HL-60 (cell line): ENCODE measurements around the gene DENND1A.

ENCODE experiments used
- DNase-seq, 2 experiments: peaks; one replicate each; pipeline ENCODE4 v3.0.0-alpha.2; 2010 to 2020; ENCODE audit warnings: low read depth in 1 of 2, low spot score in 1 of 2
- H3K27ac ChIP-seq: fragments of 250-450 bp; sonication (Bioruptor Pico); replicated peaks from 2 replicates; pipeline ENCODE4 v1.5.1; 2020; ENCODE audit warnings: mild to moderate bottlenecking, moderate library complexity
- H3K27me3 ChIP-seq: fragments of 250-450 bp; sonication (Bioruptor Pico); 2 replicates; pipeline ENCODE4 v1.5.1; 2021; ENCODE audit warnings: mild to moderate bottlenecking, moderate library complexity; ENCODE audit not compliant: insufficient read depth, poor library complexity, severe bottlenecking
- H3K4me3 ChIP-seq: replicated peaks from 2 replicates; pipeline ENCODE4 v1.5.1; 2011; ENCODE audit warnings: mild to moderate bottlenecking, control low read depth, low read length; ENCODE audit not compliant: insufficient read depth
- GABPA ChIP-seq: IDR thresholded peaks from 2 replicates; pipeline ENCODE4 v1.6.1; 2012; ENCODE audit warnings: low read depth
- POLR2AphosphoS5 ChIP-seq: IDR thresholded peaks from 2 replicates; pipeline ENCODE4 v1.6.1; 2012; ENCODE audit warnings: low read depth
- SPI1 ChIP-seq: IDR thresholded peaks from 2 replicates; pipeline ENCODE4 v1.6.1; 2012; ENCODE audit warnings: low read depth, mild to moderate bottlenecking, borderline replicate concordance
- TF ChIP-seq, protein P1 (sequence below): IDR thresholded peaks from 2 replicates; pipeline ENCODE4 v1.6.1; 2012; ENCODE audit warnings: low read depth; ENCODE audit not compliant: insufficient replicate concordance
- TF ChIP-seq, protein P2 (sequence below): IDR thresholded peaks from one replicate; pipeline ENCODE4 v1.5.1; 2011; ENCODE audit warnings: low read length, control low read depth, inconsistent platforms; ENCODE audit not compliant: insufficient read depth

DENND1A gene

DNA sequence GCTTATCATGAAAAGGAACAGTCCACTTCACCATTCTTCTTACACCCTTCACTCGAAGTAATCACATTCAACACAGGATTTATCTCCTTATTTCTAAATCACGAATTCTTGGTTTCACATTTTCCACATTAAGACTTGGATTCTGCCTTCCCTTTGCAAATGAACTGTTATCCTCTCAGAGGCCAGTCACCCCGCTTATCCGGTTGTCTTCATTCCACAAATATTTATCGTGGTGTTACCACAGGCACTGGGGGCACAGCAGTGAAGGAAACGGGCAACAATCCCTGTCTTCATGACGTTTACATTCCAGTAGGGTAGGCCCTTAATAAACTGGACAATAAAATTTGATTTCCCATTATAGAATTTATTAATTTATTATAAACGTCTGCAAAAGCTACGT lies 284.2 kb downstream of the DENND1A start:
- Histone ChIP-seq H3K27ac (no peak overlapping the region), H3K27me3 (no peaks in the 10 kb centered on the region), H3K4me3 (no peak overlapping the region)
- TF ChIP-seq, protein P1, sequence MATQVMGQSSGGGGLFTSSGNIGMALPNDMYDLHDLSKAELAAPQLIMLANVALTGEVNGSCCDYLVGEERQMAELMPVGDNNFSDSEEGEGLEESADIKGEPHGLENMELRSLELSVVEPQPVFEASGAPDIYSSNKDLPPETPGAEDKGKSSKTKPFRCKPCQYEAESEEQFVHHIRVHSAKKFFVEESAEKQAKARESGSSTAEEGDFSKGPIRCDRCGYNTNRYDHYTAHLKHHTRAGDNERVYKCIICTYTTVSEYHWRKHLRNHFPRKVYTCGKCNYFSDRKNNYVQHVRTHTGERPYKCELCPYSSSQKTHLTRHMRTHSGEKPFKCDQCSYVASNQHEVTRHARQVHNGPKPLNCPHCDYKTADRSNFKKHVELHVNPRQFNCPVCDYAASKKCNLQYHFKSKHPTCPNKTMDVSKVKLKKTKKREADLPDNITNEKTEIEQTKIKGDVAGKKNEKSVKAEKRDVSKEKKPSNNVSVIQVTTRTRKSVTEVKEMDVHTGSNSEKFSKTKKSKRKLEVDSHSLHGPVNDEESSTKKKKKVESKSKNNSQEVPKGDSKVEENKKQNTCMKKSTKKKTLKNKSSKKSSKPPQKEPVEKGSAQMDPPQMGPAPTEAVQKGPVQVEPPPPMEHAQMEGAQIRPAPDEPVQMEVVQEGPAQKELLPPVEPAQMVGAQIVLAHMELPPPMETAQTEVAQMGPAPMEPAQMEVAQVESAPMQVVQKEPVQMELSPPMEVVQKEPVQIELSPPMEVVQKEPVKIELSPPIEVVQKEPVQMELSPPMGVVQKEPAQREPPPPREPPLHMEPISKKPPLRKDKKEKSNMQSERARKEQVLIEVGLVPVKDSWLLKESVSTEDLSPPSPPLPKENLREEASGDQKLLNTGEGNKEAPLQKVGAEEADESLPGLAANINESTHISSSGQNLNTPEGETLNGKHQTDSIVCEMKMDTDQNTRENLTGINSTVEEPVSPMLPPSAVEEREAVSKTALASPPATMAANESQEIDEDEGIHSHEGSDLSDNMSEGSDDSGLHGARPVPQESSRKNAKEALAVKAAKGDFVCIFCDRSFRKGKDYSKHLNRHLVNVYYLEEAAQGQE: no peak
- TF ChIP-seq SPI1: no peak
- TF ChIP-seq, protein P2, sequence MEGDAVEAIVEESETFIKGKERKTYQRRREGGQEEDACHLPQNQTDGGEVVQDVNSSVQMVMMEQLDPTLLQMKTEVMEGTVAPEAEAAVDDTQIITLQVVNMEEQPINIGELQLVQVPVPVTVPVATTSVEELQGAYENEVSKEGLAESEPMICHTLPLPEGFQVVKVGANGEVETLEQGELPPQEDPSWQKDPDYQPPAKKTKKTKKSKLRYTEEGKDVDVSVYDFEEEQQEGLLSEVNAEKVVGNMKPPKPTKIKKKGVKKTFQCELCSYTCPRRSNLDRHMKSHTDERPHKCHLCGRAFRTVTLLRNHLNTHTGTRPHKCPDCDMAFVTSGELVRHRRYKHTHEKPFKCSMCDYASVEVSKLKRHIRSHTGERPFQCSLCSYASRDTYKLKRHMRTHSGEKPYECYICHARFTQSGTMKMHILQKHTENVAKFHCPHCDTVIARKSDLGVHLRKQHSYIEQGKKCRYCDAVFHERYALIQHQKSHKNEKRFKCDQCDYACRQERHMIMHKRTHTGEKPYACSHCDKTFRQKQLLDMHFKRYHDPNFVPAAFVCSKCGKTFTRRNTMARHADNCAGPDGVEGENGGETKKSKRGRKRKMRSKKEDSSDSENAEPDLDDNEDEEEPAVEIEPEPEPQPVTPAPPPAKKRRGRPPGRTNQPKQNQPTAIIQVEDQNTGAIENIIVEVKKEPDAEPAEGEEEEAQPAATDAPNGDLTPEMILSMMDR: no peak
- TF ChIP-seq POLR2AphosphoS5: no peak
- no peak for TF ChIP-seq GABPA
- no peak for DNase-seq

DNA sequence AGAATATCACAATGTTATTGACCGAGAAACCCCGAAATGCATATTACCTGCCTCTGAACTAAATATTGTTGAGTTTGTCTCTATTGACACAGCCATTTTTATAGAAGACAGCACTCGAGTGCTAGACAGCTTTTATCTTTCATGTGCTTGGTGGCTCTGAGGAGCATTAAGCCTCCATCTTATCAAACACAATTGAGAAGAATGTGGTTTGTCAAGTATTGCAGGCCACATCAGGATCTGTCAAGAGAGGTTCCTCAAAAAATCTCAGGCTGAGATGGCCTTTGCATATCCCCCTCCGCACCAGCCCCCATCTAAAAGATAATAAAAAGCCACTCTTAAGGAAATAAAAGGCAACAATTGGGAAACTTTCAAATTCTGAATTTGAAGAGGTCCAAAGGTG lies 284.8 kb downstream of the DENND1A start:
- H3K27me3 ChIP-seq: no peaks in the 10 kb centered on the region
- no peak for TF ChIP-seq SPI1
- TF ChIP-seq, protein P2: no peak
- TF ChIP-seq POLR2AphosphoS5: no peak
- TF ChIP-seq, protein P1: no peak
- no peak for TF ChIP-seq GABPA
- no peak for DNase-seq

DNA sequence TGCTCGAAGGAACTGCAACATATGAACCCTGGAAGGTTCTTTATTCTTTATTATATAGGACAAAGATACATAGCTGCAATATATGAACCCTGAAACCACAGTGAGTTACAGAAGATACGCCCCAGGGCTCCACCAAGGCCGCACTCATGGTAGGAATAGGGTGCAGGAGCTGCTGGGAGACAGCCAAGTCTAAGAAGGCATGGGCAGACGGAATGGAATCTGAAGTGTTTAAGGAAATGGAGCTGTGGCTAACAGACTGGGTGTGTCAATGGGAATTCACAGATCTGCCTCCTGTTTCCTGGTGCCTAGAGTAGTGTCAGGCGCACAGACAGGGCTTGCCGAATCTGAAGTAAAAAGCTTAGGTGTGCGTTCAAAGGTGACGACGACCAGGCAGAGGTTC lies 286.4 kb downstream of the DENND1A start:
- Histone ChIP-seq H3K27ac (no peak overlapping the region), H3K27me3 (no peaks in the 10 kb centered on the region), H3K4me3 (no peak overlapping the region)
- TF ChIP-seq, protein P1: no peak
- TF ChIP-seq, protein P2: no peak
- TF ChIP-seq POLR2AphosphoS5 (no peak), SPI1 (no peak)
- DNase-seq: no peak

More for the DNA sequence above, 284.8 kb downstream of the DENND1A start:
- Histone ChIP-seq H3K4me3 (no peak overlapping the region), H3K27ac (no peak overlapping the region)
